ENCODE data around the gene ZNF519. TPM values are rescaled to one million over a fixed set of nuclear protein-coding genes. Genes with fewer than 3 reads are reported as not detected.
"Not testable (repeated sequence)": the region's sequence is repeated elsewhere in the genome, so short reads cannot be mapped to it uniquely, and the experiment has no call there.

The ZNF519 gene
- total RNA-seq, 1 donor from 2014 or later: 13.2 TPM

DNA sequence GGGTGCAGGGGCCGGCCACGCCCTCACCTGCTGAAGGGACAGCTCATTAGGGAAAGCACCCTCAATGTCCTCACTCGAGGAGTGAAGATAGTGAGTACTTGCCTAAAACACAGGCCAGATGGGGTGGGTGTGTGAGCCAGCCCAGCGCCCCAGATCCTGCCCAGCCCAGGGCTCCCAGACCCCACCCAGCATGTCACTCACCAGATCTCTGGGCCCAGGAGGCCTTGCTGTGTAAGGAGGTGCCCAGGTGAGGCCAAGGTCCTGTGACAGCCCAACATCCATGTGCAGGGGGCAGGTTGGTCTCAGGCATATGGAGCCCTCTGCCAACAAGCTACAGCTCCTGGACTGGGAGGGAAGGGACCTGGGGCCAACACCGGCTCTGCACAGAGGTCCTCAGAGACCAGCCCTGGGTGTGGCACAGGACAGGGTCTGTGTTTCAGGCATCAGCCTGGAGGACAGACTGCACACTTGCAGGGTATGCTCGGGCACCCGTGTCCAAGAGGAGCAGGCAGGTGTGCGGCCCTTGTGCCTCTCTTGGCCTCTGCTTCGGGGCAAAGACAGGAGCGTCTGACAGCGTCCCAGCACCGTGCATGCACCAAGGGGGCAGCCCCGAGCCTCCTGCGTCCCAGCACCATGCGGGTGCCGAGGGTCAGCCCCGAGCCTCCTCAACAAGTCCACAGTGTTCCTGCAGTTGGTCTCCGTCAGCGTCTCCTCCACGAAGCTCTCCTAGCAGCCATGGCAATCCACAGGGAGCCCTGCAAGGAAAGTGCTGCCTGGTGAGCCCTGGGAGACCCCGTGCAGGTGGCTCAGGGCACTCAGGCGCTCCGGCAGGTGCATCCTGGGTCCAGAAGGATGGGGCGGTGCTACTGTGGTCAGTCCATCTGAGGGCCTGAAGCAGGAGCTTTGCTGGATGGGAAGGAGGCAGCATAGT, 16.0 kb upstream of the ZNF519 start:
- DNase-seq (ENCODE audit: low spot score): not testable (repeated sequence)

DNA sequence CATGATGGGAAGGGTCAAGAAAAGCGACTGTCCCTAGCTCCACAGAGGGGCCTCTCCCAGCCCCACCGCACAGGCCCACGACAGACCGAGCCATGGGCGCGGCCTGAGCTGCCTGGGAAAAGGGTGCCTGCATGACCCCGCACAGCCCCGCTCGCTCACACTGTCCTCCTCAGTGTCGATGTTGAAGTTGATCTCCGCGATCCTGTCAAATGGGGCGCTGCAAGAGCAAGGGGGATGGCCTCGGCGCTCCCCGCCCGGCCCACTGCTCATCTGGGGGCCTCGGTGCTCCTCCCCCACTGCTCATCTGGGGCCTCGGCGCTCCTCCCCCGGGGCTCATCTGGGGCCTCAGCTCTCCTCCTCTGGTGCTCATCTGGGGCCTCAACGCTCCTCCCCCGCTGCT, 14.5 kb upstream of the ZNF519 start:
- DNase-seq (ENCODE audit: low spot score): not testable (repeated sequence)

DNA sequence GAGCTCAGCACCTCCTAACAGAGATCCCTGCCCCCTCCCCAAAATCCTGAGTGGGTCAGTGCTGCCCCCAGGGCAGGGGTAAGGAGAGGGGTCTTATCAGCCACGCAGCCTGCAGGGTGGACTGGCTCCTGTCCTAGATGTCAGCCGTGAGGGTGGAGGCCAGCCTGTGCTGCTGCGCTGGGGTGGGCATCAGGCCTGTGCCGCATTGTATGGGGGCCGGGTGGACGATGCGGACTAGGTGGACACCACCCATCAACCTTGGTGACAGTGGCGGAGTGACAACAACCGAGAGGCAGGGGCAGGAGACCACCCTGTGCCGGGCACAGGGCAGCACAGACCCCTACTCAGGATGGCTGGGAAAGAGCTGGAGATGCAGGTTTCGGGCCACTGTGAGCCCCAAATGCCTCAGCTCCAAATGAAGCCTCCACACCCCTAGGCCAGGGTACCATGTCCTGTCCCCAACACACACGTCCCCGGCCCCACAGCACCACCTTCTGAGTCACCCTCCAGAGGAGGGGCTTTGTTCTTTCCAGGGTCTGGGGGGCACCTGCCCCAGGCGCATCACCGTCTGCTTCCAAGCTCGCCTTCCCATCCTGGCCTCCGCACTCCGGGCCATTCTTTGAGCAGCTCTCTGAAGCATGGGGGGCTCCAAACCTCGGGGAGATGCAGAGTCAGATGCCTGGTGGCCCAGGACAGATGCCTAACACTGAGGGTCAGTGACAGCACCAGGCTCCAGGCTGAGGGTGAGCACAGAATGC, 13.5 kb upstream of the ZNF519 start:
- DNase-seq (ENCODE audit: low spot score): not testable (repeated sequence)

DNA sequence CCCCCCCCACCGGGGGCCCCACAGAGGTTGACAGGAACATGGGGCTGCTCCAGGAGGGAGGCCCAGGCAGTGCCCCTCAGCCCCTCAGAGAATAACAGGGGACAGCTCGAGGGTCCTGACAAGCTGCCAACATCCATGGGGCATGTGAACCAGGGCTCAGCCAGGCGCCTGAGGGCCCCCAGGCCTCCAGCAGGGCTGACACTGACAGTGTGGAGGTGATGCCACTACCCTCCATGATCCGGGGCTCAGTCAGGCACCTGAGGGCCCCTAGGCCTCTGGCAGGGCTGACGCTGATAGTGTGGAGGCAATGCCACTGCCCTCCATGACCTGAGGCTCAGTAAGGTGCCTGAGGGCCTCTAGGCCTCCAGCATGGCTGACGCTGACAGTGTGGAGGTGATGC, 12.8 kb upstream of the ZNF519 start:
- not testable (repeated sequence) for DNase-seq (ENCODE audit: low spot score)

DNA sequence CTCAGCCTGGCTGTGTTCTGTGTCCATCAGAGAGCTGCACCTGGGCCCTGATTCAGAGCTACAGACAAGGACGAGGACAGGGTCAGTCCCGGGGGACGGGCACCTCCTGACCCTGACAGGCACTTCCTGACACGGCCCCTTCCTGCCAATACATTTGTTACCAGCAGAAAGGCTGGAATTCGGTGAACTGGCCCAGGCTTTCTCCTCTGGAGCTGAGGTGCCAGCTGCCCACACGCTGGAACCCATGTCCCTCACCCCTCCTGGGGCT, 12.3 kb upstream of the ZNF519 start:
- DNase-seq (ENCODE audit: low spot score): no peak

DNA sequence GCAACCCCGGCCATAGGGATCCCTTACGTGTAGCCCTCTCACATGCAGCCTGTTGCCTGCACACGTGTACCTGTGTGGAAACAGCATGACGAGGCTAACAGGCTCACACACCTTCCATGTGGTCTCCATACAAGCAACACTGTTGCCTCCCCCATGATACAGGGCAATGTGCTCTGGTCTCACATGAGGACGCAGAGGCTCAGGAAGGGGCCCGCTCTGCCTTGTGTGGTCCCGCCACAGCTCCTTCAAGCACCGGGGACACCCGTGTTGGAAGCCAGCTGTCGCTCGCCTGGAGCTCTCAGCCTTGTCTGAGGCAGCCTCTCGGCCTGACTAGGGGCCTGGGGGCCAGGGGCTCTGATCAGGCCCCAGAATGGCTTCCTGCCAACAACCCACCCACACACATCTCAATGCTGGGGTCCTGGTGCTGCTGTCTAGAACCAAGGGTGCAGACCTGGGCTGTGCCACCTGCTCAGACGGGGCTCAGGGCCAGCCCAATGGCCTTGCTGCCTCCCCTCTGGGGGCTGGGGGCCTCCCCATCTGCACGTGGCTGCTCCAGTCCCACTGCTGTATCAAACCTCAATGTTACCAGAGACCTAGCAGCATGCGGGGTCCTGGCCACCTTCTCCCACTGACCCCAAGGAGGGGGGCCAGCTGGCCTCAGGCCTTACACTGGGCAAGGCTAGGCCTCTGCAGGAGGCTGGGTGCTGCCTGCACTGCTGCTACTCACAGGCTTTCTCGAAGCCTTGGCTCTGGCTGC, 11.8 kb upstream of the ZNF519 start:
- DNase-seq (ENCODE audit: low spot score): not testable (repeated sequence)

DNA sequence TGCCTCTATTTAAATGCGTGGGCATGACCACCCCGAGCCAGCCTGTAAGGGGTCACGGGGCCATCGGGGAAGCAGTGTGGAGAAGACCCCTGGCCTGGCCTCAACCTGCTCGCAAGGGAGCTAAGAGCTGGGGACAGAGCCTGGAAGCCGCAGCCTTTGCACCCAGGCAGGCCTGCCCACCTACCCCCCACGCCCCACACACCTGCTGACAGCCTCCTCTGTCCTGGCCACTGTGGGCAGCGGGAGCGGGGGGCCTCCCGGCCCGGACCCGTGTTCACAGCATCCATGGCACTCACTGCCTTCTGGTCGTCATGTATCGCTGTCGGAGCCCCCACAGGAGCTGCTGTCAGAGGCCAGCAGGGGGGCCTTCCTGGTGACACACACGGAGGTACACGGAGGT, 11.2 kb upstream of the ZNF519 start:
- DNase-seq (ENCODE audit: low spot score): not testable (repeated sequence)

DNA sequence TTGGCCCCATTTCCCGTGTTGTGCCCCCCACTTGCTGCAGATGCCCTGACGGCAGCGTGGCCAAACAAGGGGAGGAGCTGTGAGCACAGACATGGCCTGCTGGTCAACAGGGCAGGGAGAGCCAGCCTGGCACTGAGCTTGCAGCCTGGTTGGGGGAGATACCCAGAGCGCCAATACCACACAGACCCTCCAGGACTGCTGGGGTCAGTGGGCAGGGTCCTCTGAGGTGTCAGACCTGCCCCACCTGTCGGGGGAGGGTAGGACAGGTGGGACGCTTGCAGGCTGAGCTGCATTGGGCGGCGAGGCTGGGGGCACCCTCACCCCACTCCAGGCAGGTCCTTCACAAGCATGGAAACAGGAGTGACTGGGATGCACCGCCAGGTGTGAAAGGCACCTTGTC, 9.9 kb upstream of the ZNF519 start:
- not testable (repeated sequence) for DNase-seq (ENCODE audit: low spot score)

DNA sequence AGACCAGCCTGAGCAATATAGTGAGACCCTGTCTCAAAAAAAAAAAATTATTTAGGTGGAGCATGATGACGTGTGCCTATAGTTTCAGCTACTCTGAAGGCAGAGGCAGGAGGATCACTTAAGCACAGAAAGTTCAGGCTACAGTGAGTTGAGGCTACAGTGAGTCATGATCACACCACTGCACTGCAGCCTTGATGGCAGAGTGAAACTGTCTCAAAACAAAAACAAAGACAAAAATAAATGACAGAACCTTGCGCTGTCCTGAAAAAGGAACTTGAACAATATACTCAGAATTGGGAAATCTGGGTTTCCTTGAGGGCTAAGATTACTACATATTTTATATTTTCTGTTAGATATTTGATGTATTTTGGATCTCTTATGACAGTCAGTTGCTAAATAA, 7.3 kb upstream of the ZNF519 start:
- DNase-seq (ENCODE audit: low spot score): not testable (repeated sequence)

DNA sequence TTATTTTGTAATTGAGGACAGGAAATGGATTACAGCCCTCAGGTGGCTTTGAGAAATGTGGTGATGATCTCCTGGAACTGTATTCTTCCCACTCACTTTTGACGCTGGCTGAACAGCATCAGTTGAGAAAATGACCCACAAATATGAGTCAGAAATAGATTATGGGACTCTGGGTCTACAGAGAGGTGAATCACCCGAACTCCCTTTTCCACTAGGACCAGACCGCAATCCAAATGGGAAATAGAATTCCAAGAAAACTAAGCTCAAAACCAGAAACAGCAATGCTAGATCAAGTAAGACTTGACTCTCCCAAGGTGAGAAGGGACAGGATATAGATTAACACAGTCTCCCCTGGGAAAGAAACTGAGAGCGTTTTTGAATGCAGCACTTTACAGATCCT, 5.7 kb upstream of the ZNF519 start:
- not testable (repeated sequence) for DNase-seq (ENCODE audit: low spot score)

DNA sequence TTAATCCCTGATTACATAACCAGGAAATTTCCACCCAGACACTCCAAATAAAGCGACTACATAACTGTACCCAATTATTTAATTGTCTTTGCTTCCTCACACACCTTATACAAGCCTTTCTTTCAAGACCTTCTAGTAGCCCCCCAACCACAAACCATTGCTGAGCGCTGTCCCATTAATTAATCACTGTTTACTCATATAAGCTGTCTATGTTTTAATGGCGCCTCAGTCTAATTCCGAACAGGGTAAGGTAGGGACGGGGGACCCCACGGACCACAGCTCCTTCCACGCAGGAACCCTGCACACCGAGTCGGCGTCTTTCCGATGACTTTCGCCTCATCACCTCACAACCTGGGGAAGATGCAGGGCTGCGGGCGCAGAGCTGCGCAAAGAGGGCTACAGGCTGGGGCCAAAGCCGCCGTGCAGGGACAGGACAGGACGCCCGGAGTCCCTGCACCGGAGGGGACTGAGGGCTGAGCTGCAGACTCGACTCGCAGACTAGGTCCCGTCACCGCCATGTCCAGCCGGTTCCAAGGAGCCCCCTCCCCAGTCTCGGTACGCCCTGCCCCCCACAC, 452 bp downstream of the ZNF519 start:
- not testable (repeated sequence) for DNase-seq (ENCODE audit: low spot score)

DNA sequence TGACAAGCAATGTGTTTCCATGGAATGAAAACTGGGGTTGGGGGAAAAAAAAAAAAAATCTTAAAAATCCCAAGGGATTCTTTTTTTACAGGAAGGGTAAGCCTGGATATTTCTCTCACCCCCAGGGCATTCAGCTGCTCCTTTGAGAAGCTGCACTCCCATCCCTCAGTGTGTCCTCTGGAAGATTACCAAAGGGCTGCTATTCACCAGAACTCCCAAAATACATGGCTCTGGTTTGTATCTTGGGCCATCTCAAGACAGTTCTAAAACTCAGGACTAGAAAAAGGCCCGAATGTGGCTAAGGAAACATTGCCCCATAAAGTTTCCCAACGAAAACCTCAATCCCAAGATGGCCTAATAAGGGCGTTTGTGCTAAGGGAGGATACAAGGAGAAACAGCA, 1.4 kb downstream of the ZNF519 start:
- not testable (repeated sequence) for DNase-seq (ENCODE audit: low spot score)

DNA sequence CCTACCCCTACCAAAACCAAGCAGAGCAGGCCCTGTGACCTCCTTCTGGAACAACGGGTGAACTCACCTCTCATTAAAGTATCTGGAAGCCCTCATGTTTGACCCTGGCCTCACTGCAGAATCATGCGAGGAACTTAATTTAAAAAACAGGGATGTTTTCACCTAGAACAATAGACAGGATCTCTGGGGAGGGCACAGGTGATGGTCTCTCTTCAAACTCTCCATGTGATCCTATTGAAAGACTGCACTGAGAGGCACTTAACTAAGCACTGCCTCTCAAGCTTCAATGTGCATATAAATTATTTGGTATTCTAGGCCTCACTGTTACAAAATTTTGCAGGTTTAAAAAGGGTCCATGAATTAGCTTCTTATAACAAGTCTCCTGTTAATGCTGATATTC, 7.5 kb downstream of the ZNF519 start:
- no peak for DNase-seq (ENCODE audit: low spot score)

DNA sequence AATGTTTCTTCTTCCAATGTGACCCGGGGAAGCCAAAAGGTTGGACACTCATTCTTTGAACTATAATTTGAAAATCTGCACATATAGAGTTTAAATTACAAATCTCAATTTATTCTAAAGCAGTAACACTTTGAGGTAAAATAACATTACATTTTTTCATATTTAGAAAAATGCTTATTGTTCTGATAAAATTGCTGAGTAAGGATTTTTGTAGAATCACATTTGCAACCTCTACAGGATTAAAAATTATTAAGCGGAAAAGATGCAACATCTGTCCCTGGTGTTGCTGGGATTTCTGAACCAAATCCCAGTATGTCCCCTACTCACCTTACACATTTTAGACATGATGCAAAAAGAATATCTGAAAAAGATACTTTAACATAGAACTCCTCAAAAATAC, 10.1 kb downstream of the ZNF519 start:
- DNase-seq (ENCODE audit: low spot score): no peak

DNA sequence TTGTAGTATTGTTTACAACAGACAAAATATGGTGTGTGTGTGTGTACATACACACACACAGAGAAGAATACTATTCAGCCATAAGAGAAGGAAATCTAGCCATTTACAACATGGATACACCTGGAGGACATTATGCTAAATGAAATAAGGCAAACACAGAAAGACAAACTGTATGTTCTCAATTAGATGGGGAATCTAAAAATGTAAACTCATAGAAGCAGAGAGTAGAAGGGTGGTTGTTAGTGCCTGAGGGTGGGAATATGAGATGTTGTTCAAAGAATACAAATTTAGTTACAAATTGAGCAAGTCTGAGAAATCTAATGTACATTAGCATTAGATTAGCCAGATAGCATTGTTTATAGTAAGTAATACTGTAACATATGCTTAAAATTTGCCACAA, 11.3 kb downstream of the ZNF519 start:
- no peak for DNase-seq (ENCODE audit: low spot score)

DNA sequence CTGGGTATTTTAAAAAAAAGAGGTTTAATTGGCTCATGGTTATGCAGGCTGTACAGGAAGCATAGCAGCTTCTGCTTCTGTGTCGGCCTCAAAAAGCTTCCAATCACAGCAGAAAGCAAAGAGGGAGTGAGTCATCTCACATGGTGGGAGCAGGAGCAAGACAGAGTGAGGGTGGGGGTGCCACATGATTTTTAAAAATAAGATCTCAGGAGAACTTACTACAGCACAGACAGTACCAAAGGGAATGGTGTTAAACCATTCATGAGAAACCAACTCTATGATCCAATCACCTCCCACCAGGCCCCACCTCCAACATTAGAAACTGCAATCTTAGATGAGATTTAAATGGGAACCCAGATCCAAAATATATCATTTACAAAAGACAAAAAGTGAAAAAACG, 14.6 kb downstream of the ZNF519 start:
- DNase-seq (ENCODE audit: low spot score): no peak

DNA sequence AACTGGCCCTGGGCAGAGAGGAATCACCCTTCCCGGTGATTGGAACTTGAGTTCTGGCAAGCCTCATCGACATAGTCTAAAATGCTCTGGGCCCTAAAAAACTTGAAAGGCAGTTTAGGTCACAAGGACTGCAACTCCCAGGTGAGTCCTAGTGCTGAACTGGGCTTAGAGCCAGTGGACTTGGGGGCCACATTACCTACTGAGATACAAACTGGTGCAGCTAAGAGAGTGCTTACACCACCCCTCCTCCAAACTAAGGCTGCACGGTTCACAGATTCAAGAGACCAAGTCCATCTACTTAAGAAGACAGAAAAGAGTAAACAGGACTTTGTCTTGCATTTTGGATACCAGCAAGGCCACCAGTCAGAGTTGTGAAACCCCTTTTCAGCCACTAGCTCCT, 25.3 kb downstream of the ZNF519 start:
- DNase-seq (ENCODE audit: low spot score): no peak

DNA sequence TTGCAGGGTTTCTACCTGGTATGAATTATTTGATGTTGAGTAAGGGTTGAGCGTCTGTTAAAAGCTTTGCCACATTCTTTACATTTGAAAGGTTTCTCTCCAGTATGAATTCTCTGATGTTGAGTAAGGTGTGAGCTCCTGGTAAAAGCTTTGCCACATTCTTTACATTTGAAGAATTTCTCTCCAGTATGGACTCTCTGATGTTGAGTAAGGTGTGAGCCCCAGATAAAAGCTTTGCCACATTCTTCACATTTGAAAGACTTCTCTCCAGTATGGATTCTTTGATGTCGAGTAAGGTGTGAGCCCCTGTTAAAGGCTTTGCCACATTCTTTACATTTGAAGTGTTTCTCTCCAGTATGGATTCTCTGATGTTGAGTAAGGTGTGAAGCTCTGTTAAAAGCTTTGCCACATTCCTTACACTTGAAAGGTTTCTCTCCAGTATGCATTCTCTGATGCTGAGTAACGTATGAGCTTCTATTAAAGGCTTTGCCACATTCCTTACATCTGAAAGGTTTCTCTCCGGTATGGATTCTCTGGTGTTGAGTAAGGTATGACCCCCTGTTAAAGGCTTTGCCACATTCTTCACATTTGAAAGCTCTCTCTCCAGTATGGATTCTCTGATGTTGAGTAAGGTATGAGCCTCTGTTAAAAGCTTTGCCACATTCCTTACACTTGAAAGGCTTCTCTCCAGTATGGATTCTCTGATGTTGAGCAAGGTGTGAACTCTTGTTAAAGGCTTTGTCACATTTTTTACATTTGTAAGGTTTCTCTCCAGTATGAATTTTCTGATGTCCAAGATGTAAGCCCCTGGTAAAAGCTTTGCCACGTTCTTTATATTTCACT, 27.1 kb downstream of the ZNF519 start:
- DNase-seq (ENCODE audit: low spot score): no peak

DNA sequence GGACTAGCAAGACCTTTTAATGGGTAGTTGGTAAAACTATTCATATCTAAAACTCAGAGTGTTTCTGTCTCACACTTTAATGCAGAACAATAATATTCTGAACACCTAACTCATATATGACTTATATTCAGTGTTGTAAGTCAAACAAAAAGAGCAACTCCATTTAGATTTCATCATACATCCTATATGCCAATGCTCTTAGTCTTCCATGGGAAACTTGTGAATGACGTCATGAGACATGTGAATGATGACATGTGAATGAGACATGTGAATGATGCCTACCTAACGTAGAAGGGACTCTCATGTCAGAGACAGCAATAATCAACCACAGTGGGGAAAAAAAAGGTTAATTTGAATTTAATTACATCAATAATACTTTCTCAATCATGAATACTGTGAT, 28.0 kb downstream of the ZNF519 start:
- DNase-seq (ENCODE audit: low spot score): no peak

DNA sequence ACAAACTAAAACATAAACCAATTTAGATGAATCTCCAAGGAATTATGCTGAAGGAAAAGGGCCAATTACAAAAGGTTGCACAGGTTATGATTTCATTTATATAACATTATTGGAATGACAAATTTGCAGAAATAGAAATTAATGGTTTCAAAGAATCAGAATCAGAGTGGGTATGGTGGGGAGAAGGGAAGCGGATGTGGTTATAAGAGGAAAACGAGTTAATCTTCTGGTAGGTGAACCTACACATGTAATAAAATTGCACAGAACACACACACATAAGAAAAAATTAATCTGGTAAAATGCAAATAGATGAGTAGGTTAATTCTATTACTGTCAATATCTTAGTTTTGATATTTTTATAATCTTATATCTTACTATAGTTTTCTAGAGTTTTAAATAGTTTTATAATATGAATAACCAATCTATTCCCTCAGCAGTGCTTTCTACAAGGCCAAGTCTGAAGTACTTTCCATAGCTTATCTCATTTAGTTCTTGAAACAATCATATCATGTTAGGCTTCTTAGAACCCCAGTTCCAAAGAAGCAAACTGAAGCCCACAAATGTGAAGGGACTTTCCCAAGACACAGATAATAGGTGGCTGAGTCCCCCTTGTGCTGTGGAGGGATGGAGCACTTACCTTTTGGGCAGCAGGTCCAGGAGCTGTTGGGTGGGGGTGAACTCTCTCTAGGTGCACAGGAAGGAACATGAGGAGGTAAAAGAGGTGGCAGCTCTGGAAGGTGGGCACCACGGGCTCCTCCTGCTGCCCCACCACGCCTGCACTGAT, 31.5 kb downstream of the ZNF519 start:
- DNase-seq (ENCODE audit: low spot score): no peak
